GM06990 (cell line): Measurements from ENCODE around the gene FBXO47.

Experiments
- DNase-seq: peaks from one replicate; pipeline ENCODE4 v3.0.0-alpha.2; 2011; ENCODE audit not compliant: insufficient read length; ENCODE audit errors: extremely low read depth
- H3K27me3 ChIP-seq: replicated peaks from 2 replicates; pipeline ENCODE4 v1.6.0; 2011; ENCODE audit warnings: low read length; ENCODE audit not compliant: control insufficient read depth, insufficient read depth
- H3K36me3 ChIP-seq: 2 replicates; pipeline ENCODE4 v1.5.1; 2011; ENCODE audit warnings: low read length; ENCODE audit not compliant: control insufficient read depth, insufficient read depth
- H3K4me3 ChIP-seq: replicated peaks from 2 replicates; pipeline ENCODE4 v1.5.1; 2011; ENCODE audit warnings: low read depth, mild to moderate bottlenecking, control low read depth, low read length
- TF ChIP-seq, protein P1 (sequence below): IDR thresholded peaks from 2 replicates; pipeline ENCODE4 v1.5.1; 2011; ENCODE audit warnings: low read length, control low read depth, mild to moderate bottlenecking, inconsistent platforms; ENCODE audit not compliant: insufficient read depth, poor library complexity, severe bottlenecking

The FBXO47 gene

DNA sequence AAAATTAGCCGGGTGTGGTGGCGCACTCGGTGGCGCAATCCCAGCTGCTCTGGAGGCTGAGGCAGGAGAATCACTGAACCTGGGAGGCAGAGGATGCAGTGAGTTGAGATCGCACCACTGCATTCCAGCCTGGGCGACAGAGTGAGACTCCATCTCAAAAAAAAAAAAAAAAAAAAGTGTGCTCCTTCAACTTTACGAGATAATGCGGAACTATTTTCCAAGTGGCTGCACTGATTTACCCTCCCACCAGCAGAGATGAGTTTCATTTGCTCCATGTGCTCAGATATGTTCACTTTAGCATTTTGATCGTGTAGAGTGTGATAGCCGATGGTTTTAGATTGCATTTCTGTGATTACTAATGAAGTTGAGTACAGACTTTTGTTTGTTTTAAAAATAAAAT lies 61.8 kb downstream of the FBXO47 start:
- peaks cover 18% of the 10 kb centered on the region for H3K36me3 ChIP-seq

GRCh38 chr17:38904892-38905291 lies 62.3 kb downstream of the FBXO47 start:
- Histone ChIP-seq H3K36me3 (peaks cover 18% of the 10 kb centered on the region), H3K4me3 (no peak overlapping the region), H3K27me3 (no peaks in the 10 kb centered on the region)
- no peak for DNase-seq
- TF ChIP-seq, protein P1, sequence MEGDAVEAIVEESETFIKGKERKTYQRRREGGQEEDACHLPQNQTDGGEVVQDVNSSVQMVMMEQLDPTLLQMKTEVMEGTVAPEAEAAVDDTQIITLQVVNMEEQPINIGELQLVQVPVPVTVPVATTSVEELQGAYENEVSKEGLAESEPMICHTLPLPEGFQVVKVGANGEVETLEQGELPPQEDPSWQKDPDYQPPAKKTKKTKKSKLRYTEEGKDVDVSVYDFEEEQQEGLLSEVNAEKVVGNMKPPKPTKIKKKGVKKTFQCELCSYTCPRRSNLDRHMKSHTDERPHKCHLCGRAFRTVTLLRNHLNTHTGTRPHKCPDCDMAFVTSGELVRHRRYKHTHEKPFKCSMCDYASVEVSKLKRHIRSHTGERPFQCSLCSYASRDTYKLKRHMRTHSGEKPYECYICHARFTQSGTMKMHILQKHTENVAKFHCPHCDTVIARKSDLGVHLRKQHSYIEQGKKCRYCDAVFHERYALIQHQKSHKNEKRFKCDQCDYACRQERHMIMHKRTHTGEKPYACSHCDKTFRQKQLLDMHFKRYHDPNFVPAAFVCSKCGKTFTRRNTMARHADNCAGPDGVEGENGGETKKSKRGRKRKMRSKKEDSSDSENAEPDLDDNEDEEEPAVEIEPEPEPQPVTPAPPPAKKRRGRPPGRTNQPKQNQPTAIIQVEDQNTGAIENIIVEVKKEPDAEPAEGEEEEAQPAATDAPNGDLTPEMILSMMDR: no peak

More for the DNA sequence above, 61.8 kb downstream of the FBXO47 start:
- TF ChIP-seq, protein P1: no peak
- Histone ChIP-seq H3K4me3 (no peak overlapping the region), H3K27me3 (no peaks in the 10 kb centered on the region)
- no peak for DNase-seq

DNA sequence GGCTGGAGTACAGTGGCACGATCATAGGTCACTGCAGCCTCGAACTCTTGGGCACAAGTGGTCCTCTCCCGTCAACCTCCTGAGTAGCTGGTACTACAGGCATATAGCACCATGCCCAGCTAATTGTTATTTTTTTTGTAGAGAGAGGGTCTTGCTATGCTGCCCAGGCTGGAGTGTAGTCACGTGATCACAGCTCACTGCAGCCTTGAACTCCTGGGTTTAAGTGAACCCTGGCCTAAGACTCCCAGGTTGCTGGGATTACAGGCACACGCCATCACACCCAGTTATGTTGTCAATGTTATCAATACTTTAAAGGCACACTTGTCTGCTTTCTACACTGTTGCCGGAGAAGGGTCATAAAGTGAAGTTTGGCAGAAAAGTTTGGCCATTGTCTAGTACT lies 63.8 kb downstream of the FBXO47 start:
- Histone ChIP-seq H3K4me3 (no peak overlapping the region), H3K27me3 (no peaks in the 10 kb centered on the region), H3K36me3 (peaks cover 17% of the 10 kb centered on the region)
- no peak for DNase-seq
- TF ChIP-seq, protein P1: no peak

GRCh38 chr17:38900978-38901656 lies 66.1 kb downstream of the FBXO47 start:
- no peak for DNase-seq
- TF ChIP-seq, protein P1: no peak
- Histone ChIP-seq H3K27me3 (no peaks in the 10 kb centered on the region), H3K4me3 (no peak overlapping the region), H3K36me3 (peaks cover 19% of the 10 kb centered on the region)

DNA sequence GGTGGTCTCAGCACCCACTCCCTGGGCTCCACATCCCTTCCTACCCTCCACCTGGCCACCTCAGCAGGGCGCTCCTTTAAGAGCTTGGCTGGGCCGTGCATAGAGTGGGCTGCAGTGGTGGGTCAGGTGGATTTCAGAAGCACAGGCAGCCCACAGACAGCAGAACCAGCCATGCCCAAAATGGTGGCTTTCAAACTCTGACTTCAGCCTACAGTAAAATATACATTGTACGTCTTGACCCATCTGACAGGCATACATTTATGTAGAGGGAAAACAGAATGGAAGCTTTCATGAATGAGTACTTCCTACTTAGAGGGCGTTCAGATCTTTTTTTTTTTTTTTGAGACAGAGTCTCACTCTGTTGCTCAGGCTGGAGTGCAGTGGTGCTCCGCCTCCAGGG lies 67.8 kb downstream of the FBXO47 start:
- Histone ChIP-seq H3K27me3 (no peaks in the 10 kb centered on the region), H3K4me3 (no peak overlapping the region; the same call in 1 of the 2 replicates), H3K36me3 (peaks cover 20% of the 10 kb centered on the region)
- TF ChIP-seq, protein P1: no peak
- DNase-seq: no peak

DNA sequence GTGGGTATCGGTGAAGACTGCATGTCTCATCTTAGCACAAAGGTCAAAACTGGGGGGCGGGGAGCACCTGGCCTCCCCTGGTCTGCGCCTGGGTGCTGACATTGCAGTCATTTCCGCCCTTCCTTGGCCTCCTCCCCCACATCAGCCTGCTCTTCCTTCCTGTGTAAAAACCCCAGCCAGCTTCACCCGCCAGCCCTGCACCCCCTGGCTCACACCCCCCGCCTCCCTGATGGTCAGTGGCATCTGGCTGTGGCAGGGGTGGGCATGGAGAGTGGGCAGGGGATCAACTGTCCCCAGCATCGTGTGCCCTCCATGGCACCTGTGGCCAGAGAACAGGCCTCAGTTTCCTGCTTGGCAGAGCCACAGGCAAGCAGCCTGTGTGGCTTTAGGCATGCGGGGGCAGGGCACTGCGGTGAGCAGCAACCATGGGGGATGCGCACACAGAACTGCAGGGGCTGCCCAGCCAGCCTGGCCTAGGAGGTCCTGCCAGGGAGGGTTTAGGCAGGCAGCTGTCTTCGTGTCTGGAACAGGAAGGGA lies 68.3 kb downstream of the FBXO47 start:
- DNase-seq: peak; percentile 90
- H3K4me3 ChIP-seq: peak overlapping the region; percentile 38
- peaks cover 24% of the 10 kb centered on the region for H3K36me3 ChIP-seq
- TF ChIP-seq, protein P1: no peak
- no peaks in the 10 kb centered on the region for H3K27me3 ChIP-seq
